Suppressor macrophage treated with lipopolysaccharide for 4 hours (primary cell): ENCODE results near the gene CYSRT1.
"Not testable (repeated sequence)": the region's sequence is repeated elsewhere in the genome, so short reads cannot be mapped to it uniquely, and the experiment has no call there.

ENCODE experiments used
- DNase-seq: peaks from one replicate; pipeline ENCODE4 v3.0.0-alpha.2; 2020

The CYSRT1 gene

GRCh38 chr9:137239541-137240200 is 14.7 kb downstream of the CYSRT1 start:
- not testable (repeated sequence) for DNase-seq

GRCh38 chr9:137240318-137240840 is 15.4 kb downstream of the CYSRT1 start:
- peak; percentile 75 for DNase-seq

DNA sequence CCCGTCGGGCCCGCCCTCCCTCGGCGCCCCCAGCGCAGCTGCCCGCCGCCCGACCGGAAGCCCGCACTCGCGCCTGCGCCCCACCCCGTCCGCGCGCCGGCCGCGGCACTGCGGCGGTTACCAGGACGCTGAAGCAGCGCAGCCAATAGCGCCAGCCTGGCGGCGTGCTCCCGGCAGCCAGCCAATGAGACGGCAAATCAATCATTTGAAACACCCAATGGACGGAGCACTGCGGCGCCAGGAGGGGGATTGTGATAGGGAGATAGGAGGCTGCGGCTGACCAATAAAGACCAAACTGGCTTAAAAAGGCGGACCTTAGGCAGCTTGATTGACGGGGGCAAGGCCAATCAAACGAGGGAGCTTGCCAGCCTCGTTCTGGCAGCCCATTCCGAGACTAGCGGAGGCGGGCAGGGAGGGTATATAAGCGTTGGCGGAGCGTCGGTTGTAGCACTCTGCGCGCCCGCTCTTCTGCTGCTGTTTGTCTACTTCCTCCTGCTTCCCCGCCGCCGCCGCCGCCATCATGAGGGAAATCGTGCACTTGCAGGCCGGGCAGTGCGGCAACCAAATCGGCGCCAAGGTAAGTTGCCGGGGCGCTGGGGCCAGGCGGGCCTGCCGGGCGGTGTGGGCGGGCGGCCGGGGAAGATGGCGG is 16.0 kb downstream of the CYSRT1 start, which contains the start of gene TUBB4B:
TSS of gene TUBB4B (plus strand) at position 447 of the 649 bp plus-strand sequence. CDS start at position 521, 74 bp downstream.
- DNase-seq, result peak; percentile 100

DNA sequence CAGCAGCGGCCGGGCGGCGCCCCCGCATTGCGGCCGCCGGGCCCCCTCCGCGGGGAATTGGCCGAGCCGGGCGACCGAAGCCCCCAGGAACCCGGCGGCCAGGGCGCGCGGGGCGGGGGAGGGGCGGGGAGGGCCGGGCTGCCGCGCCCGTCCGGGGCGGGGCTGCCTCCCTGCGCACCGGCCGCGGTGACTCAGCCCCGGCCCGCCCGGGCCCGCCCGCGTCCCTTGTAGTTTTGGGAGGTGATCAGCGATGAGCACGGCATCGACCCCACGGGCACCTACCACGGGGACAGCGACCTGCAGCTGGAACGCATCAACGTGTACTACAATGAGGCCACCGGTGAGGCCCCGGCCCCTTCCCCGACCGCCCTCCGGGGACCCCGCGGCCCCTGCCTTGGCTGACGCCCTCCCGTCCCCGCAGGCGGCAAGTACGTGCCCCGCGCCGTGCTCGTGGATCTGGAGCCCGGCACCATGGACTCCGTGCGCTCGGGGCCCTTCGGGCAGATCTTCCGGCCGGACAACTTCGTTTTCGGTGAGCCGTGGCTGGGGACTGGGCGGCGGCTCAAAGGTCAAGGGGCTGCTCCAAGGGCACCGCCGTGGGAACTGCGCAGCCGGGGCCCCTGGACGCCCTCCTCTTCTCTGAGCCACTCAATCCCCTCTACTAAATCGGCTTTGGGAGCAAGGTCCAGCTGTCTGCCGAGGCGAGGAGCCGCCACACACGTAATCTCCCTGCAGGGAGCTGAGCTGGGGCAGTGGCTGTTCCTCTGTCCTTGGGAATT is 16.7 kb downstream of the CYSRT1 start:
- peak; percentile 79 for DNase-seq

- no peak for DNase-seq
These were observed 17.6 kb downstream of the CYSRT1 start for GRCh38 chr9:137242269-137243203.

- DNase-seq, result not testable (repeated sequence)
These were observed 18.3 kb downstream of the CYSRT1 start for GRCh38 chr9:137243266-137243625.

GRCh38 chr9:137243626-137244485 is 18.9 kb downstream of the CYSRT1 start:
- DNase-seq, result no peak

GRCh38 chr9:137244486-137245449 is 19.8 kb downstream of the CYSRT1 start:
- DNase-seq, result no peak

DNA sequence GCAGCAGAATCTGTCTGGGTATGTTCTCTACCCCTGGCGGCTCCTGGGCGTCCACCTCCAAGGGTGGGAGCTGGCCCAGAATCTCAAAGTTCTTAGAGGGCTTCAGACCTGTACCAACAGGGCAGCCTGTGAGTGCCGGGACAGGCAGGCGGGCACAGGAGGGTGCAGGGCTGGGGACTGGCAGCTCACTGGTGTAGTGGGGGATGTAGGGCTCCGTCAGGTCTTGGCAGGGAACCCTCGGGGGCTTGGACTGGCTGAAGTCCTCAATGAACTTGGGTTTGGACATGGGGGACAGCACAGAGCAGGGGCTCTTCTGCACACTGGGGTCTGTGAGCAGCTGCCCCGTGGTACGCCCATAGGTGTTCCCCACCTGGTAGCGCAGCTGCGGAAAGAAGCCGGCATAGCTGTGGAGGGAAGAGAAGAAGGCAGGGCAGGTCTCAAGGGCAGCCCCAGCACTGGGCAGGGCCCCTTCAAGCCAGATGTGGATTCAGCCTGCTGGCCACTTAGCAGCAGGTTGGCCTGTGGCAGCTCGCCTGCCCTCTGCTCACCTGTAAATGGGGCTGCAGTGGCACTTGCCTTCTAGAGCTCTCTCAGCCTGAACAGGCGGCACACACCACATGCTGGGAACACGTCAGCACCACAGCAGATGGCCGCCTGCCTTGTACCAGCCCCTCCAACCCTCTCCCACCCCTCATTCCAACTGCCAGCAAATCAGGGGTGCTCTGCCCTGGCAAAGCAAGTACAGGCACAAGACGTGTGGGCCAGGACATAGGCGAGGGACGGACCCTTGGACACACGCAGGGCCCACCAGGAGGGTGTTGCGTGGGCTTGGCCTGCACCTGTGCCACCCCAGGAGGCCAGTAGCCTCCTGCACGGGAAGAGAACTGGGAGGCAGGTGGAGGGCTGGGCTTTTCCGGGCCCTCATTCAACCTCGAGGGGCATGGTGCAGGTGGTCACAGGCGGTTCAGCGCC is 20.8 kb downstream of the CYSRT1 start:
- no peak for DNase-seq

DNA sequence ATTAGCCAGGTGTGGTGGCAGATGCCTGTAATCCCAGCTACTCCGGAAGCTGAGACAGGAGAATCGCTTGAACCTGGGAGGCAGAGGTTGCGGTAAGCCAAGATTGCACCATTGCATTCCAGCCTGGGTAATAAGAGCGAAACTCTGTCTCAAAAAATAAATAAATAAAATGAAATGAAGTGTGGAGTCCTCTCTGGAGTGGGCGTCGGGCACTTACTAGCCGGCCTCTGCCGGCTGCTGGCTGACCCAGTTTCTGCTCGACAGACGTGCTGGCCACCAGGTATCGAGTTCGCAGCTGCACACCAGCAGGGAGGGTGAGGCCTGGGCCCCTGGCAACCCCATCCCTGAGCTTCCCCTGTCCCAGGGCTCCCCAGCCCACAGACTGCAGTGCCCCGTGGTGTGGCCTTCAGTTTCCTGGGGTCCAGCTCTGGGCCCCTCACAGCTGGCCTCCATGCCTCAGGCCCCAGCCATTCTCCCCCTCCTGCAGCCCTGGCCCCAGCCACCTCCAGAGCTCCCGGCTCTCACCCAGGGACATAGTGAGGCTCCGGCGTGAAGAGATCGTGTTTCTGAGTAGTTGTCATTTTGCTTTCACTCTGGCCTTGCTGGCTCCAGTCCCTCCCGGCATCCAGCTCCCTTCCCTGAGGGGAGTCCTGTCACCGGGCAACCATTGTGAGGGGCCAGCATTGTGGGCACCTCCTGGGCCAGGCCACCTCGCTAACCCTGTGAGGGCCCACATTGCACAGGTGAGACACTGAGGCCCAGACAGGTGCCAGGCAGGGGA is 22.4 kb downstream of the CYSRT1 start:
- DNase-seq, result no peak

GRCh38 chr9:137247916-137248175 is 22.9 kb downstream of the CYSRT1 start:
- DNase-seq, result no peak

GRCh38 chr9:137250329-137251193 is 25.6 kb downstream of the CYSRT1 start:
- no peak for DNase-seq

DNA sequence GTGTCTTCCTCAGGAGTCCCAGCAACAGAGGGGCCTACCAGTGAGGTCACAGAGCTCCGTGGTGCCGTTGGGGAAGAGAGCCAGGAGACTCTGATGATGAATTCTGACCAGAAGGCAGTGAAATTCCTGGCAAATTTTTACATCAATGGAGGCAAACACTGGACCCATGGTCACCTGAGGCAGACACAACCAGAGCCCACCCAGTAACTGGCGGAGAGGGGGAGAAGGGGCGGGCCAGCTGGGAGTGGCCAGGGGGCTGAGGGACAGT is 26.2 kb downstream of the CYSRT1 start, which contains the start of gene STPG3:
TSS of gene STPG3 (plus strand) at position 93 of the 268 bp plus-strand sequence. CDS start at position 94, 1 bp downstream.
- DNase-seq, result no peak

- DNase-seq, result no peak
These were observed 26.7 kb downstream of the CYSRT1 start for GRCh38 chr9:137251490-137252268.

GRCh38 chr9:137252555-137253506 is 27.9 kb downstream of the CYSRT1 start:
- DNase-seq, result no peak
